ENCODE data around the gene CLDN4.
"Not testable (repeated sequence)": the region's sequence is repeated elsewhere in the genome, so short reads cannot be mapped to it uniquely, and the experiment has no call there.

The CLDN4 gene
- total RNA-seq = 0 reads per million in 4 experiments

GRCh38 chr7:73830681-73831583, at the start of gene CLDN4:
CLDN4 (plus strand) TSS chr7:73830996; CDS start chr7:73831202, 206 bp downstream.
- DNase-seq = no peak

GRCh38 chr7:73786588-73786987, 44.2 kb upstream of the CLDN4 start:
- no peak for DNase-seq

GRCh38 chr7:73787786-73788048, 43.1 kb upstream of the CLDN4 start:
- not testable (repeated sequence) for DNase-seq

GRCh38 chr7:73789051-73789450, 41.7 kb upstream of the CLDN4 start:
- DNase-seq = no peak

- not testable (repeated sequence) for DNase-seq
Observed at GRCh38 chr7:73791170-73791690, 39.6 kb upstream of the CLDN4 start.

- DNase-seq = not testable (repeated sequence)
Observed at GRCh38 chr7:73795188-73795587, 35.6 kb upstream of the CLDN4 start.

- DNase-seq = not testable (repeated sequence)
Observed at GRCh38 chr7:73796656-73797055, 34.1 kb upstream of the CLDN4 start.

- not testable (repeated sequence) for DNase-seq
Observed at GRCh38 chr7:73797176-73797575, 33.6 kb upstream of the CLDN4 start.

- DNase-seq = no peak
Observed at GRCh38 chr7:73799282-73800141, 31.3 kb upstream of the CLDN4 start.

GRCh38 chr7:73801577-73801976, 29.2 kb upstream of the CLDN4 start:
- no peak for DNase-seq

- no peak for DNase-seq
Observed at GRCh38 chr7:73802459-73802858, 28.3 kb upstream of the CLDN4 start.

GRCh38 chr7:73809467-73809951, 21.3 kb upstream of the CLDN4 start:
- no peak for DNase-seq

GRCh38 chr7:73810998-73811360, 19.8 kb upstream of the CLDN4 start:
- no peak for DNase-seq

- peak; percentile 11 for DNase-seq
Observed at GRCh38 chr7:73811760-73812168, 19.0 kb upstream of the CLDN4 start.

GRCh38 chr7:73812996-73813395, 17.8 kb upstream of the CLDN4 start:
- DNase-seq = no peak

GRCh38 chr7:73815436-73815835, 15.4 kb upstream of the CLDN4 start:
- no peak for DNase-seq

- no peak for DNase-seq
Observed at GRCh38 chr7:73817121-73817520, 13.7 kb upstream of the CLDN4 start.

GRCh38 chr7:73820013-73820412, 10.8 kb upstream of the CLDN4 start:
- no peak for DNase-seq

GRCh38 chr7:73821597-73822285, 9.1 kb upstream of the CLDN4 start:
- not testable (repeated sequence) for DNase-seq

GRCh38 chr7:73822319-73823173, 8.2 kb upstream of the CLDN4 start:
- DNase-seq = no peak

GRCh38 chr7:73823257-73823656, 7.5 kb upstream of the CLDN4 start:
- no peak for DNase-seq
